Measurements from ENCODE around the gene PCSK7. TPM values are rescaled to one million over a fixed set of nuclear protein-coding genes. Genes with fewer than 3 reads are reported as not detected.

PCSK7 gene
- total and polyA plus RNA-seq, 2 of the 4 experiments (the other 2 are of a cell fraction): 35.8 to 54.3 TPM

DNA sequence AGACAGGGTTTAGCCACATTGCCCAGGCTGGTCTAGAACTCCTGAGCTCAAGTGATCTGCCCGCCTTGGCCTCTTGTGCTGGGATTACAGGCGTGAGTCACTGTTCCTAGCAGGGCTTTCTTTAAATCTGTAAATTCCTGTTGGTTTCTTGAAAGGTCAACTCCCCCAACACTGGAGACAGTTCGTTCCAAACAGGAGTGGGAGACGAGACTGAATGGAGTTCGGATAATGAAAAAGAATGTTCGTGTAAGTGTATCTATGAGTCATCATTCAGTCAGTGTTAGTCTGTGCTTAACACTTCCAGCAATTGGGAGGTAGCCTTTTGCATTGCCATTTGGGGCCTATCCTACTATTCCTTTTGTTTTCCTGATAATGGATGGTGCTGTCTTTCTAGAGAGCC lies 49.3 kb upstream of the PCSK7 start:
- H2AK9ac ChIP-seq (replicated peaks; ENCODE audit: low read depth, low read length, poor library complexity): peak overlapping the region; percentile 37
- TF ChIP-seq RAD21 (IDR thresholded peaks at IDR 0.05; ENCODE audit: low read length) (no peak), MAFK (IDR thresholded peaks at IDR 0.05; ENCODE audit: low read depth, low read length) (no peak), BHLHE40 (IDR thresholded peaks at IDR 0.05; ENCODE audit: low read depth, low read length) (peak; percentile 54), POLR2A (IDR thresholded peaks at IDR 0.05; ENCODE audit: low read depth, low read length) (no peak), RCOR1 (IDR thresholded peaks at IDR 0.05; ENCODE audit: insufficient replicate concordance, low read length) (peak; percentile 16), SMC3 (IDR thresholded peaks at IDR 0.05; ENCODE audit: low read depth, low read length) (no peak), RFX5 (IDR thresholded peaks at IDR 0.05; ENCODE audit: low read depth, low read length) (no peak), MXI1 (IDR thresholded peaks at IDR 0.05; ENCODE audit: borderline replicate concordance, low read depth, low read length) (no peak), NFE2L2 (IDR thresholded peaks at IDR 0.05; ENCODE audit: low read depth, low read length) (no peak), FOS (IDR thresholded peaks at IDR 0.05; ENCODE audit: low read depth, low read length) (peak; percentile 98), CEBPB (IDR thresholded peaks at IDR 0.05; ENCODE audit: low read depth, low read length) (no peak), MAZ (IDR thresholded peaks at IDR 0.05; ENCODE audit: borderline replicate concordance, low read depth, low read length) (0 out of 2 replicates have a peak, but pooled peaks have one; percentile 18)
- TF ChIP-seq, protein P1, sequence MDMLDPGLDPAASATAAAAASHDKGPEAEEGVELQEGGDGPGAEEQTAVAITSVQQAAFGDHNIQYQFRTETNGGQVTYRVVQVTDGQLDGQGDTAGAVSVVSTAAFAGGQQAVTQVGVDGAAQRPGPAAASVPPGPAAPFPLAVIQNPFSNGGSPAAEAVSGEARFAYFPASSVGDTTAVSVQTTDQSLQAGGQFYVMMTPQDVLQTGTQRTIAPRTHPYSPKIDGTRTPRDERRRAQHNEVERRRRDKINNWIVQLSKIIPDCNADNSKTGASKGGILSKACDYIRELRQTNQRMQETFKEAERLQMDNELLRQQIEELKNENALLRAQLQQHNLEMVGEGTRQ (IDR thresholded peaks at IDR 0.05; ENCODE audit: low read depth, low read length): no peak
- TF ChIP-seq, protein P2, sequence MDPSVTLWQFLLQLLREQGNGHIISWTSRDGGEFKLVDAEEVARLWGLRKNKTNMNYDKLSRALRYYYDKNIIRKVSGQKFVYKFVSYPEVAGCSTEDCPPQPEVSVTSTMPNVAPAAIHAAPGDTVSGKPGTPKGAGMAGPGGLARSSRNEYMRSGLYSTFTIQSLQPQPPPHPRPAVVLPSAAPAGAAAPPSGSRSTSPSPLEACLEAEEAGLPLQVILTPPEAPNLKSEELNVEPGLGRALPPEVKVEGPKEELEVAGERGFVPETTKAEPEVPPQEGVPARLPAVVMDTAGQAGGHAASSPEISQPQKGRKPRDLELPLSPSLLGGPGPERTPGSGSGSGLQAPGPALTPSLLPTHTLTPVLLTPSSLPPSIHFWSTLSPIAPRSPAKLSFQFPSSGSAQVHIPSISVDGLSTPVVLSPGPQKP (IDR thresholded peaks at IDR 0.05; ENCODE audit: borderline replicate concordance, low read depth, low read length): no peak
- TF ChIP-seq, protein P3, sequence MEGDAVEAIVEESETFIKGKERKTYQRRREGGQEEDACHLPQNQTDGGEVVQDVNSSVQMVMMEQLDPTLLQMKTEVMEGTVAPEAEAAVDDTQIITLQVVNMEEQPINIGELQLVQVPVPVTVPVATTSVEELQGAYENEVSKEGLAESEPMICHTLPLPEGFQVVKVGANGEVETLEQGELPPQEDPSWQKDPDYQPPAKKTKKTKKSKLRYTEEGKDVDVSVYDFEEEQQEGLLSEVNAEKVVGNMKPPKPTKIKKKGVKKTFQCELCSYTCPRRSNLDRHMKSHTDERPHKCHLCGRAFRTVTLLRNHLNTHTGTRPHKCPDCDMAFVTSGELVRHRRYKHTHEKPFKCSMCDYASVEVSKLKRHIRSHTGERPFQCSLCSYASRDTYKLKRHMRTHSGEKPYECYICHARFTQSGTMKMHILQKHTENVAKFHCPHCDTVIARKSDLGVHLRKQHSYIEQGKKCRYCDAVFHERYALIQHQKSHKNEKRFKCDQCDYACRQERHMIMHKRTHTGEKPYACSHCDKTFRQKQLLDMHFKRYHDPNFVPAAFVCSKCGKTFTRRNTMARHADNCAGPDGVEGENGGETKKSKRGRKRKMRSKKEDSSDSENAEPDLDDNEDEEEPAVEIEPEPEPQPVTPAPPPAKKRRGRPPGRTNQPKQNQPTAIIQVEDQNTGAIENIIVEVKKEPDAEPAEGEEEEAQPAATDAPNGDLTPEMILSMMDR (conservative IDR thresholded peaks at IDR 0.05; ENCODE audit: low read depth, low read length): no peak
- peak overlapping the region; percentile 86 for H3K27ac ChIP-seq (ENCODE audit: insufficient read depth, low read length)
- peak overlapping the region; percentile 39; the same call in 1 of the 2 replicates for H3K9ac ChIP-seq (ENCODE audit: low read depth, low read length)
- peak overlapping the region; percentile 42; the same call in 1 of the 2 replicates for H3K18ac ChIP-seq (ENCODE audit: low read depth, low read length)
- CTCF ChIA-PET: no interaction called here
- no peak overlapping the region for H4K5ac ChIP-seq (ENCODE audit: low read depth, low read length)
- peak overlapping the region; percentile 93 for H2BK5ac ChIP-seq (ENCODE audit: low read depth, low read length, poor library complexity, severe bottlenecking)
- H2AK5ac ChIP-seq (ENCODE audit: low read depth, low read length): peak overlapping the region; percentile 83
- no TSS peak for BruUV-seq (replicated peaks)
- H3K14ac ChIP-seq (replicated peaks; ENCODE audit: low read depth, low read length): peak overlapping the region; percentile 77; the same call in 1 of the 2 replicates
- H4K91ac ChIP-seq (ENCODE audit: insufficient read depth, low read depth, low read length): peak overlapping the region; percentile 94
- H3K23ac ChIP-seq (ENCODE audit: low read depth, low read length): peak overlapping the region; percentile 63; the same call in 1 of the 2 replicates
- H3K9me3 ChIP-seq (ENCODE audit: control insufficient read depth, insufficient read depth, low read length): no peaks in the 10 kb centered on the region
- H2AFZ ChIP-seq (replicated peaks; ENCODE audit: low read length, poor library complexity): no peak overlapping the region
- H4K8ac ChIP-seq (ENCODE audit: low read depth in 2 of 2, low read length in 2 of 2): peak overlapping the region; percentile 1 to 81; a peak in 2 of 4 replicates
- H3K4me2 ChIP-seq (ENCODE audit: low read depth, low read length): no peak overlapping the region
- H2BK15ac ChIP-seq (ENCODE audit: low read depth, low read length): 0 out of 3 replicates have a peak overlapping the region, but pooled peaks have one; percentile 49
- H3K4ac ChIP-seq (ENCODE audit: low read depth, low read length): peak overlapping the region; percentile 93
- H3K56ac ChIP-seq (ENCODE audit: extremely low read depth, insufficient read depth, low read length): peak overlapping the region; percentile 59; the same call in 1 of the 2 replicates
- peak overlapping the region; percentile 90 for H2BK120ac ChIP-seq (ENCODE audit: low read depth, low read length)
- no peak overlapping the region for H3K4me3 ChIP-seq (ENCODE audit: insufficient read depth, low read depth, low read length)
- no peaks in the 10 kb centered on the region for H3K27me3 ChIP-seq (ENCODE audit: control insufficient read depth, insufficient read depth, low read length)
- in situ Hi-C loops (cut with MboI; ENCODE audit: low sequenced_read_pairs) (no loop called here), intact Hi-C loops (cut with micrococcal nuclease) (loop anchor here (2.0 kb wide), 1 partner anchor 42 kb away; no protein-coding TSS in a partner anchor), dilution Hi-C loops (cut with HindIII; ENCODE audit: low sequenced_read_pairs, unreplicated experiment) (no loop called here)
- peaks cover 19% of the 10 kb centered on the region for H3K9me1 ChIP-seq (ENCODE audit: insufficient read depth, low read length)
- peaks cover 7 to 17% of the 10 kb centered on the region in 2 experiments for H3K79me1 ChIP-seq (ENCODE audit: low read depth in 1 of 2, low read length in 2 of 2)
- WGBS, 2 experiments (ENCODE audit: extremely low coverage in 2 of 2, insufficient read length in 1 of 2): no CpG with 5 or more reads among the region's 6 CpGs
- POLR2A ChIA-PET (ENCODE audit: unreplicated experiment): no interaction called here
- ATAC-seq (ENCODE audit: low read depth) (peak; percentile 89), DNase-seq (peak; percentile 99)
- no peaks in the 10 kb centered on the region for H4K20me1 ChIP-seq (ENCODE audit: insufficient read depth, low read length)
- peaks cover 13% of the 10 kb centered on the region for H3K4me1 ChIP-seq (ENCODE audit: control insufficient read depth, insufficient read depth, low read length)
- H3K36me3 ChIP-seq (ENCODE audit: control insufficient read depth, insufficient read depth, low read length): peaks cover 18% of the 10 kb centered on the region
- H2BK20ac ChIP-seq (ENCODE audit: low read depth, low read length): peak overlapping the region; percentile 90
